ENCODE data around the gene MRPS24. TPM values are rescaled to one million over a fixed set of nuclear protein-coding genes. Genes with fewer than 3 reads are reported as not detected.

MRPS24 gene
- polyA plus RNA-seq, 1 experiment, result 134 TPM

Small RNAs within 50 kb of the gene (small RNA-seq; reads per million reads assigned to genes)
- not detected for gene MRPS24 (ENCODE audit: insufficient read length, low read depth)

Other genes starting within 250 kb of the MRPS24 start
- gene COA1, start 140.0 kb downstream of the MRPS24 start, polyA plus RNA-seq (2011; rRNA removed), result 22.4 and 24.4 TPM in 2 replicates
- 50.3 and 58.7 TPM in 2 replicates for gene BLVRA, start 110.8 kb downstream of the MRPS24 start, polyA plus RNA-seq (2011; rRNA removed)
- 23.1 and 25.5 TPM in 2 replicates for gene URGCP, start 37.1 kb upstream of the MRPS24 start, polyA plus RNA-seq (2011; rRNA removed)
- 18.6 and 18.8 TPM in 2 replicates for gene UBE2D4, start 56.9 kb upstream of the MRPS24 start, polyA plus RNA-seq (2011; rRNA removed)
- not detected in 2 replicates for gene SPDYE1, start 128.4 kb upstream of the MRPS24 start, polyA plus RNA-seq (2011; rRNA removed)
- gene DBNL, start 175.2 kb upstream of the MRPS24 start, polyA plus RNA-seq (2011; rRNA removed), result 76.1 and 93.8 TPM in 2 replicates
- not detected in 2 replicates for gene PGAM2, start 196.1 kb upstream of the MRPS24 start, polyA plus RNA-seq (2011; rRNA removed)
- 4.6 and 5.1 TPM in 2 replicates for gene POLM, start 213.0 kb upstream of the MRPS24 start, polyA plus RNA-seq (2011; rRNA removed)
- gene AEBP1, start 234.8 kb upstream of the MRPS24 start, polyA plus RNA-seq (2011; rRNA removed), result 18.5 and 30.7 TPM in 2 replicates

Measured in AG04450 (cell line).